GM12878 (cell line): ENCODE data around the gene ISY1. TPM values are rescaled to one million over a fixed set of nuclear protein-coding genes. Genes with fewer than 3 reads are reported as not detected.

Source experiments
- ATAC-seq: fragments of 200-7000 bp; cut with Tn5 transposase; 3 replicates; pipeline ENCODE4 v1.9.1; 2020; ENCODE audit warnings: mild to moderate bottlenecking, moderate library complexity
- BruUV-seq: library from RNA; stranded (reverse); fragments of 400-500 nt; replicated peaks from 2 replicates; lab custom pipeline; 2021; lab: Mats Ljungman, UMichigan
- CTCF ChIA-PET: fragments of 300-600 bp; sonication (Branson Sonifier 250); formaldehyde crosslinking; extraction: SDS; loops from one replicate; lab custom pipeline; 2021; ENCODE audit warnings: inconsistent platforms; lab: Yijun Ruan, JAX
- POLR2A ChIA-PET: fragments of 350-600 bp; formaldehyde crosslinking; extraction: SDS; loops from one replicate; lab custom pipeline; 2021; ENCODE audit warnings: inconsistent platforms; lab: Charles Lee
- RAD21 ChIA-PET: fragments of 300-600 bp; sonication (Branson Sonifier 250); formaldehyde crosslinking; loops from one replicate; lab custom pipeline; 2023; ENCODE audit warnings: antibody characterized with exemption; ENCODE audit not compliant: unreplicated experiment; lab: Charles Lee
- SMC1A ChIA-PET: fragments of 300-600 bp; sonication (Branson Sonifier 250); formaldehyde crosslinking; loops from one replicate; lab custom pipeline; 2023; ENCODE audit not compliant: unreplicated experiment, uncharacterized antibody; lab: Charles Lee
- DNase-seq: peaks from one replicate; pipeline ENCODE4 v3.0.0-alpha.2; 2011; ENCODE audit warnings: low read depth, low spot score
- FAIRE-seq: peaks from 3 replicates; lab custom pipeline; 2011; peaks lifted over from hg19 to GRCh38; lab: Jason Lieb, UNC
- H2AFZ ChIP-seq: 2 replicates; pipeline ENCODE4 v1.6.0; 2011; ENCODE audit warnings: low read depth, low read length, control low read depth; ENCODE audit not compliant: control insufficient read depth
- H3K27ac ChIP-seq: 2 replicates; pipeline ENCODE4 v1.5.1; 2011; ENCODE audit warnings: control low read depth; ENCODE audit not compliant: control insufficient read depth, insufficient read depth
- H3K27me3 ChIP-seq, 2 experiments: replicated peaks in 1 of 2; 2 replicates each; pipeline versions ENCODE4 v1.6.0 to v1.6.1; 2011; ENCODE audit warnings: low read length in 1 of 2; ENCODE audit not compliant: control insufficient read depth in 2 of 2, insufficient read depth in 2 of 2
- H3K36me3 ChIP-seq, 2 experiments: 2 replicates each; pipeline ENCODE4 v1.5.1; 2011; ENCODE audit warnings: low read length in 1 of 2; ENCODE audit not compliant: control insufficient read depth in 2 of 2, insufficient read depth in 2 of 2
- H3K4me1 ChIP-seq: 2 replicates; pipeline ENCODE4 v1.6.1; 2011; ENCODE audit warnings: mild to moderate bottlenecking, low read length, moderate library complexity, mixed read lengths; ENCODE audit not compliant: control insufficient read depth, insufficient read depth
- H3K4me2 ChIP-seq: 2 replicates; pipeline ENCODE4 v1.6.0; 2011; ENCODE audit warnings: control low read depth; ENCODE audit not compliant: control insufficient read depth, insufficient read depth
- H3K4me3 ChIP-seq: fragments of 200-600 bp; sonication (generic); 2 replicates; pipeline ENCODE4 v1.5.1; 2016
- H3K79me2 ChIP-seq: 2 replicates; pipeline ENCODE4 v1.6.0; 2011; ENCODE audit warnings: low read length; ENCODE audit not compliant: control insufficient read depth, insufficient read depth
- H3K9ac ChIP-seq: 2 replicates; pipeline ENCODE4 v1.8.0; 2011; ENCODE audit warnings: low read length, control low read depth, mixed read lengths; ENCODE audit not compliant: control insufficient read depth, insufficient read depth
- H3K9me3 ChIP-seq: replicated peaks from 3 replicates; pipeline ENCODE4 v1.5.1; 2011; ENCODE audit warnings: mild to moderate bottlenecking, low read length; ENCODE audit not compliant: control insufficient read depth, insufficient read depth
- H4K20me1 ChIP-seq: 2 replicates; pipeline ENCODE4 v1.6.0; 2011; ENCODE audit not compliant: control insufficient read depth, insufficient read depth
- ATF7 ChIP-seq: fragments of 450-650 bp; IDR thresholded peaks from 2 replicates; pipeline ENCODE4 v1.6.1; 2016; ENCODE audit warnings: low read depth, mild to moderate bottlenecking
- ESRRA ChIP-seq: IDR thresholded peaks from 2 replicates; pipeline ENCODE4 v1.6.1; 2012; ENCODE audit warnings: mild to moderate bottlenecking, low read length, improper control_type of control experiment
- RAD51 ChIP-seq: fragments of 450-650 bp; IDR thresholded peaks from 2 replicates; pipeline ENCODE4 v1.6.1; 2016; ENCODE audit warnings: moderate library complexity, mild to moderate bottlenecking, inconsistent platforms
- SIX5 ChIP-seq: IDR thresholded peaks from 2 replicates; pipeline ENCODE4 v1.6.1; 2011; ENCODE audit warnings: mild to moderate bottlenecking, low read depth, low read length, moderate library complexity; ENCODE audit not compliant: severe bottlenecking
- TCF12 ChIP-seq: IDR thresholded peaks from 2 replicates; pipeline ENCODE4 v1.6.1; 2011; ENCODE audit warnings: low read depth, mild to moderate bottlenecking, low read length
- ZNF592 ChIP-seq: fragments of 450-650 bp; IDR thresholded peaks from 2 replicates; pipeline ENCODE4 v1.6.1; 2017; ENCODE audit warnings: mild to moderate bottlenecking, moderate library complexity
- WGBS: methylation state at CpG from one replicate; pipeline ENCODE4 v1.1.6; 2016; ENCODE audit warnings: low lambda C conversion rate; ENCODE audit not compliant: insufficient replicate concordance, insufficient coverage; ENCODE audit errors: missing lambda C conversion rate; 5-methylcytosine and 5-hydroxymethylcytosine counted together
- in situ Hi-C: fragments of 300-500 bp; cut with MboI; formaldehyde crosslinking; loops from 9 replicates; pipeline ENCODE4 v1.14.3; 2018; ENCODE audit warnings: mixed read lengths
- intact Hi-C: fragments of 100-400 bp; cut with micrococcal nuclease; formaldehyde crosslinking; loops from one replicate; pipeline ENCODE4 v1.14.2; 2022; ENCODE audit not compliant: unreplicated experiment
- polyA plus RNA-seq, 11 experiments: library from polyadenylated mRNA; depleted of rRNA in 4 of 11; unstranded in 6 of 11; stranded (reverse) in 5 of 11; fragments of >200 nt; fragmentation: Nextera tagmentation in 4 of 11; fragmentation: Illumina TruSeq in 1 of 11; extraction: Ambion mirVana in 4 of 11; extraction: Trizol in 1 of 11; gene quantifications; 1 replicate in 1 of 11; 2 replicates in 10 of 11; pipeline versions ENCODE4 v1.2.1 to v1.2.3, GENCODE V29; 2011 to 2016; ENCODE audit warnings: inconsistent platforms in 2 of 11, missing spikeins in 2 of 11, low read depth in 1 of 11
- total RNA-seq, 4 experiments: library from RNA; depleted of rRNA in 3 of 4; stranded (reverse); fragments of >200 nt in 3 of 4; fragmentation: Illumina TruSeq in 1 of 4; extraction: Trizol in 1 of 4; gene quantifications; 2 replicates each; pipeline versions ENCODE4 v1.2.1 to v1.2.3, GENCODE V29; 2013 to 2021
- TF ChIP-seq, protein P1 (sequence below): fragments of 450-650 bp; IDR thresholded peaks from 2 replicates; pipeline ENCODE4 v1.6.1; 2017; ENCODE audit warnings: borderline replicate concordance
- TF ChIP-seq, protein P2 (sequence below), 3 experiments: IDR thresholded peaks in 2 of 3; conservative IDR thresholded peaks in 1 of 3; 2 replicates each; pipeline ENCODE4 v1.5.1; 2011; ENCODE audit warnings: low read depth in 3 of 3, low read length in 3 of 3, mild to moderate bottlenecking in 3 of 3, control low read depth in 2 of 3, moderate library complexity in 2 of 3, inconsistent platforms in 1 of 3, mixed read lengths in 1 of 3; ENCODE audit not compliant: control insufficient read depth in 2 of 3, insufficient read depth in 1 of 3; ENCODE audit errors: extremely low read depth in 1 of 3

Gene ISY1
- total and polyA plus RNA-seq, 10 of the 15 experiments (the other 5 are each of a cell fraction or from before 2014, with no cell fraction given) = 28.3 to 72.2 (median 44.7) TPM

- ATAC-seq (no peak), DNase-seq (no peak)
- no peak overlapping the region for H3K4me3 ChIP-seq
- TF ChIP-seq ESRRA (no peak), SIX5 (no peak), TCF12 (no peak), RAD51 (no peak), ATF7 (no peak), ZNF592 (no peak)
- TF ChIP-seq, protein P1, sequence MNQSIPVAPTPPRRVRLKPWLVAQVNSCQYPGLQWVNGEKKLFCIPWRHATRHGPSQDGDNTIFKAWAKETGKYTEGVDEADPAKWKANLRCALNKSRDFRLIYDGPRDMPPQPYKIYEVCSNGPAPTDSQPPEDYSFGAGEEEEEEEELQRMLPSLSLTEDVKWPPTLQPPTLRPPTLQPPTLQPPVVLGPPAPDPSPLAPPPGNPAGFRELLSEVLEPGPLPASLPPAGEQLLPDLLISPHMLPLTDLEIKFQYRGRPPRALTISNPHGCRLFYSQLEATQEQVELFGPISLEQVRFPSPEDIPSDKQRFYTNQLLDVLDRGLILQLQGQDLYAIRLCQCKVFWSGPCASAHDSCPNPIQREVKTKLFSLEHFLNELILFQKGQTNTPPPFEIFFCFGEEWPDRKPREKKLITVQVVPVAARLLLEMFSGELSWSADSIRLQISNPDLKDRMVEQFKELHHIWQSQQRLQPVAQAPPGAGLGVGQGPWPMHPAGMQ = no peak
- TF ChIP-seq, protein P2, sequence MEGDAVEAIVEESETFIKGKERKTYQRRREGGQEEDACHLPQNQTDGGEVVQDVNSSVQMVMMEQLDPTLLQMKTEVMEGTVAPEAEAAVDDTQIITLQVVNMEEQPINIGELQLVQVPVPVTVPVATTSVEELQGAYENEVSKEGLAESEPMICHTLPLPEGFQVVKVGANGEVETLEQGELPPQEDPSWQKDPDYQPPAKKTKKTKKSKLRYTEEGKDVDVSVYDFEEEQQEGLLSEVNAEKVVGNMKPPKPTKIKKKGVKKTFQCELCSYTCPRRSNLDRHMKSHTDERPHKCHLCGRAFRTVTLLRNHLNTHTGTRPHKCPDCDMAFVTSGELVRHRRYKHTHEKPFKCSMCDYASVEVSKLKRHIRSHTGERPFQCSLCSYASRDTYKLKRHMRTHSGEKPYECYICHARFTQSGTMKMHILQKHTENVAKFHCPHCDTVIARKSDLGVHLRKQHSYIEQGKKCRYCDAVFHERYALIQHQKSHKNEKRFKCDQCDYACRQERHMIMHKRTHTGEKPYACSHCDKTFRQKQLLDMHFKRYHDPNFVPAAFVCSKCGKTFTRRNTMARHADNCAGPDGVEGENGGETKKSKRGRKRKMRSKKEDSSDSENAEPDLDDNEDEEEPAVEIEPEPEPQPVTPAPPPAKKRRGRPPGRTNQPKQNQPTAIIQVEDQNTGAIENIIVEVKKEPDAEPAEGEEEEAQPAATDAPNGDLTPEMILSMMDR (IDR thresholded peaks at IDR 0.05 in 2 of 3, conservative IDR thresholded peaks at IDR 0.05 in 1 of 3; ENCODE audit: control insufficient read depth in 2 of 3, extremely low read depth in 1 of 3, insufficient read depth in 1 of 3, low read depth in 3 of 3, low read length in 3 of 3) = no peak
- TF ChIP-seq, all 136 proteins: peak for 0
- CTCF ChIA-PET = interaction anchor here (1.8 to 4.8 kb wide), 2 partner anchors 10 to 14 kb away, joined by 4 to 22 read pairs; no protein-coding TSS in a partner anchor
- Histone ChIP-seq H3K79me2 (peaks cover 83% of the 10 kb centered on the region), H4K20me1 (peaks cover 12% of the 10 kb centered on the region), H3K4me1 (peaks cover 9% of the 10 kb centered on the region), H3K27me3 (no peaks in the 10 kb centered on the region), H2AFZ (no peak overlapping the region), H3K27ac (no peak overlapping the region), H3K4me2 (no peak overlapping the region), H3K36me3 (peaks cover 6 to 19% of the 10 kb centered on the region in 2 experiments), H3K9me3 (no peaks in the 10 kb centered on the region), H3K9ac (no peak overlapping the region)
- in situ Hi-C loops (no loop called here), intact Hi-C loops (loop anchor here (5.0 kb wide), 1 partner anchor 71 kb away; the partner anchor contains the start of gene COPG1)
- SMC1A ChIA-PET = interaction anchor here (1.9 kb wide), 1 partner anchor 14 kb away, joined by 7 read pairs; no protein-coding TSS in a partner anchor
- no peak for FAIRE-seq
- POLR2A ChIA-PET = no interaction called here
- RAD21 ChIA-PET = no interaction called here
- BruUV-seq = TSS peak; percentile 9
- 33% methylated on average over 1 of the region's 1 CpG for WGBS
Measured at GRCh38 chr3:129176051-129176450, 15.2 kb upstream of the ISY1 start.
